ENCODE results near the gene HNRNPC. TPM values are rescaled to one million over a fixed set of nuclear protein-coding genes. Genes with fewer than 3 reads are reported as not detected.
A peak's percentile ranks its signal among the peaks of the same experiment; 100 is the strongest.

HNRNPC gene
- total RNA-seq, result 425 TPM
- 100 to 1,000 TPM; 429 to 593 (median 452) TPM for polyA plus RNA-seq (ENCODE audit: insufficient read depth in 1 of 8, insufficient read length in 8 of 8, low replicate concordance in 1 of 8)
- long read RNA-seq, donor 1, transcript HNRNPC-230 (8 exons, 1,371 nt), result minor isoform, 5 of 90 reads
- long read RNA-seq, donor 1, transcript HNRNPC-205 (9 exons, 1,375 nt), result major isoform, 14 of 90 reads
- long read RNA-seq, donor 1, partial matches to known transcripts, result 53 of 90 reads
- long read RNA-seq, donor 1, other reads (novel, unspliced or antisense), result 10 of 90 reads
- long read RNA-seq, donor 2, partial matches to known transcripts, result 13 of 21 reads
- long read RNA-seq, donor 2, other reads (novel, unspliced or antisense), result 0 of 21 reads
- long read RNA-seq, donor 3, transcript HNRNPC-230 (8 exons, 1,371 nt), result minor isoform, 10 of 183 reads
- long read RNA-seq, donor 3, transcript HNRNPC-211 (9 exons, 1,784 nt), result minor isoform, 11 of 183 reads
- long read RNA-seq, donor 3, transcript HNRNPC-205 (9 exons, 1,375 nt), result major isoform, 35 of 183 reads
- long read RNA-seq, donor 3, partial matches to known transcripts, result 71 of 183 reads
- long read RNA-seq, donor 3, other reads (novel, unspliced or antisense), result 48 of 183 reads
- long read RNA-seq, donor 4, transcript HNRNPC-205 (9 exons, 1,375 nt), result major isoform, 21 of 128 reads
- long read RNA-seq, donor 4, transcript HNRNPC-215 (2 exons, 929 nt), result minor isoform, 6 of 128 reads
- long read RNA-seq, donor 4, transcript HNRNPC-211 (9 exons, 1,784 nt), result minor isoform, 10 of 128 reads
- long read RNA-seq, donor 4, transcript HNRNPC-230 (8 exons, 1,371 nt), result minor isoform, 8 of 128 reads
- long read RNA-seq, donor 4, partial matches to known transcripts, result 54 of 128 reads
- long read RNA-seq, donor 4, other reads (novel, unspliced or antisense), result 20 of 128 reads
- long read RNA-seq, donor 5, full-length matches to known transcripts, result 170 of 582 reads
- long read RNA-seq, donor 5, partial matches to known transcripts, result 367 of 582 reads
- long read RNA-seq, donor 5, other reads (novel, unspliced or antisense), result 45 of 582 reads
- long read RNA-seq, donor 6, transcript HNRNPC-230 (8 exons, 1,371 nt), result minor isoform, 24 of 429 reads
- long read RNA-seq, donor 6, transcript HNRNPC-205 (9 exons, 1,375 nt), result major isoform, 78 of 429 reads
- long read RNA-seq, donor 6, transcript HNRNPC-211 (9 exons, 1,784 nt), result minor isoform, 23 of 429 reads
- long read RNA-seq, donor 6, transcript HNRNPC-206 (3 exons, 724 nt), result minor isoform, 7 of 429 reads
- long read RNA-seq, donor 6, partial matches to known transcripts, result 197 of 429 reads
- long read RNA-seq, donor 6, other reads (novel, unspliced or antisense), result 78 of 429 reads
- long read RNA-seq, donor 7, full-length matches to known transcripts, result 80 of 375 reads
- long read RNA-seq, donor 7, partial matches to known transcripts, result 262 of 375 reads
- long read RNA-seq, donor 7, other reads (novel, unspliced or antisense), result 33 of 375 reads
- long read RNA-seq, donor 8, transcript HNRNPC-205 (9 exons, 1,375 nt), result major isoform, 19 of 194 reads
- long read RNA-seq, donor 8, transcript HNRNPC-230 (8 exons, 1,371 nt), result minor isoform, 5 of 194 reads
- long read RNA-seq, donor 8, partial matches to known transcripts, result 138 of 194 reads
- long read RNA-seq, donor 8, other reads (novel, unspliced or antisense), result 18 of 194 reads
- long read RNA-seq, donor 9, full-length matches to known transcripts, result 52 of 221 reads
- long read RNA-seq, donor 9, partial matches to known transcripts, result 153 of 221 reads
- long read RNA-seq, donor 9, other reads (novel, unspliced or antisense), result 16 of 221 reads
- long read RNA-seq, donor 10, full-length matches to known transcripts, result 55 of 235 reads
- long read RNA-seq, donor 10, partial matches to known transcripts, result 152 of 235 reads
- long read RNA-seq, donor 10, other reads (novel, unspliced or antisense), result 28 of 235 reads
- long read RNA-seq, donor 11, full-length matches to known transcripts, result 38 of 168 reads
- long read RNA-seq, donor 11, partial matches to known transcripts, result 114 of 168 reads
- long read RNA-seq, donor 11, other reads (novel, unspliced or antisense), result 16 of 168 reads

DNA sequence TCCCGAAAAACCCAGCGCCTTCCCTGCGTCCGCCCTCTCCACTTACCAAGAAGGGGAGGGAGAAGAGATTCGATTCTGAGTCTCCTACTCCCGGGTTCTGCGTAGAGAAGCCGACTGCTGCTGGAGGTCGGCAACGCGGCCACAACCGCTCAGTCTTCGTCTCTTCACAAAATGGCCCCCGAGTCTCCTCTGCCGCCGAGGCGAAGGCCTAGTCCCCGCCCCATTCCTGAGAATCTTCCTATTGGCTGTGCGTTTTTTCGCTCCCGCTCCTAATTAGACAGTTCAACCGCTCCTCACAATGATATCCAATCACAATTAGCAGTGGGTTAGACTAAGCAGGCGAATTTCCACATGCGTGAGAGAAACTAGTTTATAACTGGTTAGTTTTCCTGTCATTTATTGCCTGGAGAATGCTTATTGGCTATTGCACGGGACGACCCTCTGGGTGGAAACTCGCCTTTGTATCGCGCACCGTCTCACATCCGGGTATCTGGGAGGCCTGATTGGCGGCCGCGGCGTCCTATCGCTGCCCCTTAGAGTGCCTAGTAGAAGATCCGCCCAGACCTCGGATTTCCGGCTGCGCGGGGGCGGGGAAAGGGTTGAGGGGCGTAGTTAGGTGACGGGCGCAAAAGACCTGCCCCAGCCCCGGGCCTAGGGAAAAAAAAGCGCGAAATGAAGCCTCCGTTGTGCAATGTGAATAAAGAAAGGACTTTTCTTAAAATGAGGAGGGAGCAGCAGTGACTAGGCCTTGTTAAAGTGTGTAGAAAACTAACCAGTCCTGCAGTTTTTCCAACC is at the start of gene HNRNPC:
TSS of gene HNRNPC (minus strand) at position 191 of the 795 bp plus-strand sequence. CDS start 35,249 bp downstream, outside the sequence.
- Histone ChIP-seq H3K27ac (ENCODE audit: low read length) (peak within 1 kb of the TSS; percentile 99), H3K36me3 (ENCODE audit: control insufficient read depth, insufficient read depth, low read length) (peaks cover 13% of the 10 kb centered on the region), H3K4me1 (ENCODE audit: control insufficient read depth, insufficient read depth, low read length) (peaks cover 13% of the 10 kb centered on the region), H3K27me3 (ENCODE audit: control insufficient read depth, insufficient read depth, low read length) (no peaks in the 10 kb centered on the region), H3K4me3 (ENCODE audit: low read length) (peak within 1 kb of the TSS; percentile 93), H3K9me3 (replicated peaks; ENCODE audit: control insufficient read depth, low read depth, low read length) (no peaks in the 10 kb centered on the region)
- peak; percentile 100 for DNase-seq
- WGBS (ENCODE audit: insufficient coverage), result under 1% methylated on average over 34 of the region's 49 CpGs

DNA sequence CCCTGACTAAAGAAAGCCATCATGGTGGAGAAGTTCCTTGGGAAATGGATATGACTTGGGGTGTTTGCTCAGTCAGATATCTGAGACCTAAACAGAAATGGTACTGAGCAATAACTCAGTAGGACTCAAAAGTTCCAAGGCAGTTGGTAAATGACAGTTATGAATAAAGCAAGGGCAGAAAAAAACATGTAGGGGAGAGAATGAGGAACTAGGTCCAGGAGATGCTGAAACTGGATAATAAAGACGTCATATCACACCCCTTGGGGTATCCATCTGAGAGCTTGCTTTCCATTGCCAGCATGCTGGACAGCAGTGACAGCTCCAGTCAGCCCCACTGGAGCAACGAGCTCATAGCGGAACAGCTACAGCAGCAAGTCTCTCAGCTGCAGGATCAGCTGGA is 48.2 kb upstream of the HNRNPC start:
- H3K4me1 ChIP-seq (ENCODE audit: control insufficient read depth, insufficient read depth, low read length), result no peaks in the 10 kb centered on the region
- H3K4me3 ChIP-seq (ENCODE audit: low read length), result no peak overlapping the region
- H3K27me3 ChIP-seq (ENCODE audit: control insufficient read depth, insufficient read depth, low read length), result no peaks in the 10 kb centered on the region
- H3K36me3 ChIP-seq (ENCODE audit: control insufficient read depth, insufficient read depth, low read length), result no peaks in the 10 kb centered on the region
- H3K27ac ChIP-seq (ENCODE audit: low read length), result no peak overlapping the region
- no peaks in the 10 kb centered on the region for H3K9me3 ChIP-seq (replicated peaks; ENCODE audit: control insufficient read depth, low read depth, low read length)
- peak; percentile 19 for DNase-seq
- 36% methylated on average over 3 of the region's 3 CpGs for WGBS (ENCODE audit: insufficient coverage)

DNA sequence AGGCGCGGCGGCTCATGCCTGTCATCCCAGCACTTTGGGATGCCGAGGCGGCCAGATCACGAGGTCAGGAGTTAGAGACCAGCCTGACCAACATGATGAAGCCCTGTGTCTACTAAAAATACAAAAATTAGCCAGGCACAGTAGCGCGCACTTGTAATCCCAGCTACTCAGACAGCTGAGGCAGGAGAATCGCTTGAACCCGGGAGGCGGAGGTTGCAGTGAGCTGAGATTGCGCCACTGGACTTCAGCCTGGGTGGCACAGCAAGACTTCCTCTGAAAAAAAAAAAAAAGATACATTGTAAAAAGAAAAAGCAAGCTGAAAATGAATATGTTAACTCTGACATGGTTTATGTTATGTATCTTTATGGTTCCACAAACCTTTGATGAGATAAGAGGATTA is 44.3 kb upstream of the HNRNPC start:
- no peaks in the 10 kb centered on the region for H3K36me3 ChIP-seq (ENCODE audit: control insufficient read depth, insufficient read depth, low read length)
- DNase-seq, result no peak
- WGBS (ENCODE audit: insufficient coverage), result 91% methylated on average over 11 of the region's 12 CpGs
- H3K4me1 ChIP-seq (ENCODE audit: control insufficient read depth, insufficient read depth, low read length), result peaks cover under 1% of the 10 kb centered on the region
- H3K27me3 ChIP-seq (ENCODE audit: control insufficient read depth, insufficient read depth, low read length), result peaks cover 2% of the 10 kb centered on the region
- H3K4me3 ChIP-seq (ENCODE audit: low read length), result no peak overlapping the region
- no peak overlapping the region for H3K27ac ChIP-seq (ENCODE audit: low read length)
- no peaks in the 10 kb centered on the region for H3K9me3 ChIP-seq (replicated peaks; ENCODE audit: control insufficient read depth, low read depth, low read length)

DNA sequence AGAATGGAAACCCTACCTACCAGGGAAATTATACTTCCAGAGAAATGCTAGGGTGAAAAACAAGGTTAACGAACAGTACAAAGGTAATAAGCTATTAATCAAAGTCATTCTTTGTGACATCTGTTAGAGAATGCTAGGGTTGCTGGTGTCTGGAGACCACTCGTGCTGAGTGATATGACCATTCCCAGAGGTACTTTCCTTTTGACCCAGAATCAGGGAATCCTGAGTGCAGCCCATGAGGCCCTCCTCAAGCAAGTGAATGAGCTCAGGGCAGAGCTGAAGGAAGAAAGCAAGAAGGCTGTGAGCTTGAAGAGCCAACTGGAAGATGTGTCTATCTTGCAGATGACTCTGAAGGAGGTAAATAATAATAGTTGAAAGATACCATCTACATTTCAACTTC is 42.4 kb upstream of the HNRNPC start:
- Histone ChIP-seq H3K27ac (ENCODE audit: low read length) (no peak overlapping the region), H3K36me3 (ENCODE audit: control insufficient read depth, insufficient read depth, low read length) (no peaks in the 10 kb centered on the region), H3K4me3 (ENCODE audit: low read length) (no peak overlapping the region), H3K9me3 (replicated peaks; ENCODE audit: control insufficient read depth, low read depth, low read length) (no peaks in the 10 kb centered on the region), H3K4me1 (ENCODE audit: control insufficient read depth, insufficient read depth, low read length) (peaks cover 3% of the 10 kb centered on the region), H3K27me3 (ENCODE audit: control insufficient read depth, insufficient read depth, low read length) (peaks cover 2% of the 10 kb centered on the region)
- no peak for DNase-seq
- whole genome bisulfite sequencing (ENCODE audit: insufficient coverage), result no CpG with 5 or more reads among the region's 2 CpGs

DNA sequence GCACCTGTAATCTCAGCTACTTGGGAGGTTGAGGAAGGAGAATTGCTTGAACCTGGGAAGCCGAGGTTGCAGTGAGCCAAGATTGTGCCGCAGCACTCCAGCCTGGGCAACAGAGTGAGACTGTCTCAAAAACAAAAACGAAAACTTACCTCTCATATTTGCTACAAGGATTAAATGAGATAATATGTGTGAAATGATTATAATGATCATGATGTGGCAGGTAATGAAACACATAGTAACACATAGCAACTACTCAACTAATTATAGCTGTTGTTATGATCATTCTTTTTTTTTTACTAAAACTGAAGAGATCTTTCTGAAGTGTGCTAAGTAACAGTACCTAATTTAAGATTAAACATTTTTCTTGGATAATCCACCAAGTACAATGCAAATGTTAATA is 40.7 kb upstream of the HNRNPC start:
- no peak overlapping the region for H3K4me3 ChIP-seq (ENCODE audit: low read length)
- peaks cover 2% of the 10 kb centered on the region for H3K27me3 ChIP-seq (ENCODE audit: control insufficient read depth, insufficient read depth, low read length)
- no peaks in the 10 kb centered on the region for H3K36me3 ChIP-seq (ENCODE audit: control insufficient read depth, insufficient read depth, low read length)
- no peaks in the 10 kb centered on the region for H3K9me3 ChIP-seq (replicated peaks; ENCODE audit: control insufficient read depth, low read depth, low read length)
- WGBS (ENCODE audit: insufficient coverage), result no CpG with 5 or more reads among the region's 3 CpGs
- H3K4me1 ChIP-seq (ENCODE audit: control insufficient read depth, insufficient read depth, low read length), result peaks cover 3% of the 10 kb centered on the region
- no peak overlapping the region for H3K27ac ChIP-seq (ENCODE audit: low read length)
- DNase-seq, result no peak

DNA sequence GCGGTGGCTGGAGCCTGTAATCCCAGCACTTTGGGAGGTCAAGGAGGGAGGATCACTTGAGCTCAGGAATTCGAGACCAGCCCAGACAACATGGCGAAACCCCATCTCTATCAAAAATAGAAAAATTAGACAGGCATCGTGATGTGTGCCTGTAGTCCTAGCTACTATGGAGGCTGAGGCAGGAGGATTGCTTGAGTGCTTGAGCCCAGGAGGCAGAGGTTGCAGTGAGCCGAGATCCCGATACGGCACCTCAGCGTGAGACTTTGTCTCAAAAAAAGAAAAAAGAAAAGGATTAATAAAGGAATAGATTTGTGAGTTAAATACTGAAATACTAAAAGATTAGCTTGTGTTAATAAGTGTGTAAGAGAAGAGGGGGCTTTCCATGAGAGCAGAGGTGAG is 40.0 kb upstream of the HNRNPC start:
- Histone ChIP-seq H3K4me3 (ENCODE audit: low read length) (peak overlapping the region; percentile 28), H3K9me3 (replicated peaks; ENCODE audit: control insufficient read depth, low read depth, low read length) (no peaks in the 10 kb centered on the region), H3K27ac (ENCODE audit: low read length) (peak overlapping the region; percentile 20), H3K4me1 (ENCODE audit: control insufficient read depth, insufficient read depth, low read length) (peaks cover 3% of the 10 kb centered on the region), H3K27me3 (ENCODE audit: control insufficient read depth, insufficient read depth, low read length) (peaks cover 2% of the 10 kb centered on the region), H3K36me3 (ENCODE audit: control insufficient read depth, insufficient read depth, low read length) (no peaks in the 10 kb centered on the region)
- WGBS (ENCODE audit: insufficient coverage), result 76% methylated on average over 6 of the region's 8 CpGs
- DNase-seq, result no peak

DNA sequence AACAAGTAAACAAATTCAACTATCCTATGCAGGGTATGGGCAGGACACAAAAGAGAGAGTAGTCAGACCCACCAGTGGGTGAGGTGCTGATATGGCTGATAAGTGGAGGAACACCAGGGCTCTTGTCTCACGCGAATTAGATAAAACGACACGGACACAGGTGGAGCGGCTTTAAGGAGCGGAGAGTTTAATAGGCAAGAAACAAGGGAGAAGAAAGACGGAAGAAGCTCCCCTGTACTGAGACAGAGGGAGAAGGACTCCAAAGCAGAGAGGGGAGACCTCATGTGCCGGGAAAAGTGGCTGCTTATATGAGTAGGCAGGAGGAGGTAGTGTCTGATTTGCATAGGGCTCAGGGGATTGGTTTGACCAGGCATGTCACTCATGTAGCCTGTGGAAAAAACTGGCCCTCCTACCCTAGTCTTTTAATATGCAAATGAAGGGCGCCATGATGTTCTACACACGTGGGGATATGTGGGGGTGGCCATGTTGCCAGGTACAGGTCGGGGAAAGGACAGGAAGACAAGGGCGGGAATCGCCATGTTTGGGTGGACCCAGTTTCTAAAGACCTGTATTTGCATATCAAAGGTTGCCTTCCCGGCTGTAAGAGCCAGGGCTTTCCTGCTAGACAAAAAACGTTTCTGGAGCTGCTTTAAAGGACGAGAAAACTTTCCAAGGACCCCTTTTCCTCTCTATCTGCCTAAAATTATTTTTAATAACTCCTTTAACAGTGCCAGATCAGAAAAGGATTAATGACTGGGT is 39.4 kb upstream of the HNRNPC start:
- Histone ChIP-seq H3K9me3 (replicated peaks; ENCODE audit: control insufficient read depth, low read depth, low read length) (no peaks in the 10 kb centered on the region), H3K4me3 (ENCODE audit: low read length) (peak overlapping the region; percentile 28), H3K27me3 (ENCODE audit: control insufficient read depth, insufficient read depth, low read length) (peaks cover 2% of the 10 kb centered on the region), H3K4me1 (ENCODE audit: control insufficient read depth, insufficient read depth, low read length) (peaks cover 3% of the 10 kb centered on the region), H3K27ac (ENCODE audit: low read length) (peak overlapping the region; percentile 45), H3K36me3 (ENCODE audit: control insufficient read depth, insufficient read depth, low read length) (no peaks in the 10 kb centered on the region)
- 2% methylated on average over 11 of the region's 16 CpGs for WGBS (ENCODE audit: insufficient coverage)
- peak; percentile 76 for DNase-seq

DNA sequence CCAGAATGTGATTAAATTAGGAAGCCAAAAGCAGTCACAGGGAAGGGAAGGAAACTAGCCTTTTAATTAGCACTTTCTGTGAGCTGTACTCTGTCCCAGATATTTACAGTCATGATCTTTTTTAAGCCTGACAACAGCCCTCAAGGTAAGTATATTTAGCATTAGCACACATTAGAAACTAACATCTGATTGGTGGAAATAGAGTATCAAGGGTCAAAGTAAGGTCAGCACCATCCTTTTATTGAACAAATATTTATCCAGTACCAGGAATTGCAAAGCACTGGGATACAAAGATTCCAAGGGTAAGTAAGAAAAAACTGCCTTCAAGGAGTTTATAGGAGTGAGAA is 38.9 kb upstream of the HNRNPC start:
- Histone ChIP-seq H3K36me3 (ENCODE audit: control insufficient read depth, insufficient read depth, low read length) (no peaks in the 10 kb centered on the region), H3K9me3 (replicated peaks; ENCODE audit: control insufficient read depth, low read depth, low read length) (no peaks in the 10 kb centered on the region), H3K27ac (ENCODE audit: low read length) (peak overlapping the region; percentile 45), H3K4me3 (ENCODE audit: low read length) (no peak overlapping the region), H3K27me3 (ENCODE audit: control insufficient read depth, insufficient read depth, low read length) (peaks cover 2% of the 10 kb centered on the region), H3K4me1 (ENCODE audit: control insufficient read depth, insufficient read depth, low read length) (peaks cover 3% of the 10 kb centered on the region)
- peak; percentile 6 for DNase-seq
